ENCODE results near the gene ABLIM1. TPM values are rescaled to one million over a fixed set of nuclear protein-coding genes. Genes with fewer than 3 reads are reported as not detected.

Gene ABLIM1
- total RNA-seq, 3 donors from 2014 or later: 89.0 to 216 (median 131) TPM

DNA sequence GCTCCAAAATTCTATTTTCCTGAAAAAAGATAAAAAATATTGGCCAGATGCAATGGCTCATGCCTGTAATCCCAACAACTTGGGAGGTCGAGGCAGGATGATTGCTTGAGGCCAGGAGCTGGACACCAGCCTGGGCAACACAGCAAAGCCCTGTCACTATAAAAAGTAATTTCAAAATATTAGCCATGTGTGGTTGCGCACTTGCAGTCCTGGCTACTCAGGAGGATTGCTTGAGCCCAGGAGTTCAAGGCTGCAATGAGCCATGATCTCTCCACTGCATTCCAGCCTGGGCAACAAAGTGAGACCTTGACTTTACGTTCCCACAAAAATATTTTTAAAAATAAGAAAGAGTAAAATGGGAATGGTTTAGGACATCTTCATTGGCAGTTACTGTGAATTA, 149.7 kb downstream of the ABLIM1 start:
- TF ChIP-seq POLR2A (IDR thresholded peaks at IDR 0.05) (no peak), POLR2AphosphoS5 (IDR thresholded peaks at IDR 0.05) (no peak)
- TF ChIP-seq, protein P1, sequence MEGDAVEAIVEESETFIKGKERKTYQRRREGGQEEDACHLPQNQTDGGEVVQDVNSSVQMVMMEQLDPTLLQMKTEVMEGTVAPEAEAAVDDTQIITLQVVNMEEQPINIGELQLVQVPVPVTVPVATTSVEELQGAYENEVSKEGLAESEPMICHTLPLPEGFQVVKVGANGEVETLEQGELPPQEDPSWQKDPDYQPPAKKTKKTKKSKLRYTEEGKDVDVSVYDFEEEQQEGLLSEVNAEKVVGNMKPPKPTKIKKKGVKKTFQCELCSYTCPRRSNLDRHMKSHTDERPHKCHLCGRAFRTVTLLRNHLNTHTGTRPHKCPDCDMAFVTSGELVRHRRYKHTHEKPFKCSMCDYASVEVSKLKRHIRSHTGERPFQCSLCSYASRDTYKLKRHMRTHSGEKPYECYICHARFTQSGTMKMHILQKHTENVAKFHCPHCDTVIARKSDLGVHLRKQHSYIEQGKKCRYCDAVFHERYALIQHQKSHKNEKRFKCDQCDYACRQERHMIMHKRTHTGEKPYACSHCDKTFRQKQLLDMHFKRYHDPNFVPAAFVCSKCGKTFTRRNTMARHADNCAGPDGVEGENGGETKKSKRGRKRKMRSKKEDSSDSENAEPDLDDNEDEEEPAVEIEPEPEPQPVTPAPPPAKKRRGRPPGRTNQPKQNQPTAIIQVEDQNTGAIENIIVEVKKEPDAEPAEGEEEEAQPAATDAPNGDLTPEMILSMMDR (IDR thresholded peaks at IDR 0.05): no peak
- intact Hi-C loops (cut with DNase I; ENCODE audit: low total_unique reads): no loop called here
- no peak for DNase-seq (ENCODE audit: low spot score in 2 of 2)
- Histone ChIP-seq H3K36me3 (no peaks in the 10 kb centered on the region), H3K4me3 (no peak overlapping the region), H3K27ac (peak overlapping the region; percentile 86 to 91), H3K9me3 (no peaks in the 10 kb centered on the region), H3K4me1 (peaks cover 9 to 28% of the 10 kb centered on the region in 2 donors), H3K27me3 (no peaks in the 10 kb centered on the region)

DNA sequence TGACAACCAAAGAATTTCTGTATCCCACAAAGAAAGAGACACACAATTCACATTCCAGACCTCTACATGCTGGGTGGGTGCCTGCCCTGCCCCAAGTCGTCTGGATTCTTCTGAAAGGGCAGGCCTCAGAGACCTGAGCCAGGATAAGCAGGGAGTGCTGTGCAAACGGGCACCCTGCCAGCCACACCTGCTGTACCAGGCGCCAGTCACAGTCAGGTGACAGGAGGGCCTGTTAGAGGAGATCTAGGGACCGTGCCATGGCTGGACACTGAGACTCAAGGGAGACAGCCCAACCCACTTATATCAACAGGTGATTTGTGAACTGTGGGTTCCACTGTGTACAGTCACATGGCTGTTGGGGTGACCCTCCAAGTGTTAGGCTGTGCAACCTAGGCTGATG, 150.6 kb downstream of the ABLIM1 start:
- Histone ChIP-seq H3K9me3 (no peaks in the 10 kb centered on the region), H3K4me3 (no peak overlapping the region), H3K36me3 (no peaks in the 10 kb centered on the region), H3K27ac (peak overlapping the region; percentile 86 to 91), H3K27me3 (no peaks in the 10 kb centered on the region), H3K4me1 (peaks cover 9 to 28% of the 10 kb centered on the region in 2 donors)
- peak; percentile 71 to 84 for DNase-seq (ENCODE audit: low spot score in 2 of 2)
- TF ChIP-seq, protein P1 (IDR thresholded peaks at IDR 0.05): no peak
- peak in 1 of 3 donors; percentile 6 for TF ChIP-seq POLR2AphosphoS5 (IDR thresholded peaks at IDR 0.05)
- intact Hi-C loops (cut with DNase I; ENCODE audit: low total_unique reads): no loop called here

DNA sequence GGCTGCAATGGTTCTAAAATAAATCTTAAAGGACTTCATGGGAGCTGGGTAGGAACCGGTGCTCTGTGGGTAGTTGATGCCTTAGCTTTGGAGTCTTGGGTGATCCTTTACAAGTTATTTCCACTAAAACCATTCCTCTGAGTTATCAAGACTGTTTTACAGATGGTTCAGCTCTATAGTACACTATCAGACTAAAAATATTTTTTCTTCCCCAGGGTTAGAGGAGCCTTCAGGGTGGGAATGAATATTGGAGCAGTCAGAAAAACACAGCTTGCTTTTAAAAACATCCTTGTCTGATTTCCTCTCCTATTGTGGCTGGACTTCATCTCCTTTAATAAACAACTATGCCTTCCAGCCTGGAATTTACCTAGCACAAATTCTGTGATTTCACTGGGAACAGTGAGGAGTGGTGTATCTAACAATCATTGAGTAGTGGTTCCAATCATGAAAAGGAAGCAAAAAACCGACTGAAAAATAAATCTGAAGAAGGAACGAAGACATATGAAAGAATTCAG, 151.1 kb downstream of the ABLIM1 start:
- peaks cover 9 to 28% of the 10 kb centered on the region in 2 donors for H3K4me1 ChIP-seq
- intact Hi-C loops (cut with DNase I; ENCODE audit: low total_unique reads): no loop called here
- H3K9me3 ChIP-seq: no peaks in the 10 kb centered on the region

DNA sequence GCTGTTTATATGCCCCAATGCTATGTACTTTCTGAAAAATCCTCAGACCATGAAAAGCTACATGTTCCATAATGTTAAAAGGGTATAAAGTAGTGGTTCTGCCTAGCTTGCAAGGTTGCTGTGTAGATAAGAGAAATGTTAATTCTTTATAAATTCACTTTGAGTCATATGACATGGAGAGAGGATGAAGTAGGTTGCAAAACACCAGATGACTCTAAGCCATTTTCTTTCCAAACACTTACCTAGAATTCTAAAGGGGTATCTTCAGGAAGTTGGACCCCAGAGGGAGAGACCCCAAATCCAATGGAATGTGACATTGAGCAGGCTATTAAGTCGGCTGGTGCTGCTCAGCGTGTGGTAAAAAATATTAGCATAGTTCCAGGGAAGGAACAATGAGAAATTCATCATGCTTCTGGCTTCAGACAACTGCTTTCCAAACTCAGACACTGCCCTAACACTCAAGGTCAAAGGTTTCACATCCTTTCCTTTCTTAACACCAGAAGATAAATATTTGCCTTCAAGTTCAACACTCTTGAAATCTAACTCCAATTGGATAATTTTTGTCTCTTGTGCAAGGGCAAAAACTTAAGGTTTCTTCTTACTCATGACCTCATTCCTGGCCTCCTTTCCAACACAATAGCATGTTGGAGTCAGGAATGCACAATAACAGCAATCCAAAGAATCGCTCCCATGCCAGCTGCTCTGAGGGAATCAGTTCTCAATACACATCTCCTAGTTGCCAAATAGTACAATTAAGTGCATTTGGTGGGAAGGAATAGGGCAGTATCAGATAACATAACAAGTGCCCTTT, 153.1 kb downstream of the ABLIM1 start:
- no peaks in the 10 kb centered on the region for H3K36me3 ChIP-seq
- peak overlapping the region; percentile 90 to 91 for H3K27ac ChIP-seq
- peaks cover 9 to 28% of the 10 kb centered on the region in 2 donors for H3K4me1 ChIP-seq
- TF ChIP-seq, protein P1 (IDR thresholded peaks at IDR 0.05): no peak
- TF ChIP-seq POLR2A (IDR thresholded peaks at IDR 0.05): no peak
- TF ChIP-seq POLR2AphosphoS5 (IDR thresholded peaks at IDR 0.05): peak in 2 of 3 donors; percentile 56 to 61
- no peak overlapping the region for H3K4me3 ChIP-seq
- no peaks in the 10 kb centered on the region for H3K27me3 ChIP-seq
- DNase-seq (ENCODE audit: low spot score in 2 of 2): peak in 1 of 2 donors; percentile 72
- intact Hi-C loops (cut with DNase I; ENCODE audit: low total_unique reads): no loop called here
- no peaks in the 10 kb centered on the region for H3K9me3 ChIP-seq

More for the DNA sequence above, 151.1 kb downstream of the ABLIM1 start:
- TF ChIP-seq POLR2AphosphoS5 (IDR thresholded peaks at IDR 0.05): no peak
- TF ChIP-seq, protein P1 (IDR thresholded peaks at IDR 0.05): no peak
- no peak for DNase-seq (ENCODE audit: low spot score in 2 of 2)
- Histone ChIP-seq H3K27ac (peak overlapping the region; percentile 86 to 91), H3K36me3 (no peaks in the 10 kb centered on the region), H3K4me3 (no peak overlapping the region), H3K27me3 (no peaks in the 10 kb centered on the region)

DNA sequence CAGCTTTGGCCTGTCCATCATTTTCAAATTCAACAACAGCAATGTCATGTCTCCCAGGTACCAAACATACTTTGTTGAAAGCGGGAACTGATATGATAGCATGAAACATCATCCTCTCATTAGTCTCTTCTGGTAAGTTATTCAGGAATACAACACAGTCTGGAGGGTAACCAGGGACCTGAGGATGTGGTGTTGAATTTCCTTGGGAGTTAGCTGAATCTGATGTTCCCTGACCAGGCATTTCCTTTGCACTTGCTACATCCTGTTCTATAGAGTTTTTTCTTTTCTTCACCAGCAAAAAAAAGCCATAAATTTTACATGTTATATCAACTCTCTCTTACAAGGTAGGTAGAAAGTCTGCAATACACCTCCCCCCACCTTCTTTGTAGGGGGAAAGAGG, 156.0 kb downstream of the ABLIM1 start:
- Histone ChIP-seq H3K9me3 (no peaks in the 10 kb centered on the region), H3K27ac (no peak overlapping the region), H3K36me3 (no peaks in the 10 kb centered on the region), H3K27me3 (no peaks in the 10 kb centered on the region), H3K4me1 (peaks cover 9 to 18% of the 10 kb centered on the region in 2 donors), H3K4me3 (no peak overlapping the region)
- DNase-seq (ENCODE audit: low spot score in 2 of 2): no peak
- intact Hi-C loops (cut with DNase I; ENCODE audit: low total_unique reads): no loop called here
- TF ChIP-seq POLR2AphosphoS5 (IDR thresholded peaks at IDR 0.05) (no peak), POLR2A (IDR thresholded peaks at IDR 0.05) (no peak)
- TF ChIP-seq, protein P1 (IDR thresholded peaks at IDR 0.05): no peak
